Urinary bladder (tissue), 4 donors: ENCODE measurements around the gene PDE5A. TPM values are rescaled to one million over a fixed set of nuclear protein-coding genes. Genes with fewer than 3 reads are reported as not detected.

Experiments used
- DNase-seq: peaks from one replicate; pipeline ENCODE4 v3.0.0-alpha.2; 2015; ENCODE audit errors: extremely low spot score
- H3K27ac ChIP-seq: one replicate; pipeline ENCODE4 v1.5.1; 2013; ENCODE audit warnings: low read depth, mild to moderate bottlenecking, moderate library complexity
- H3K36me3 ChIP-seq: one replicate; pipeline ENCODE4 v1.6.1; 2013; ENCODE audit warnings: mild to moderate bottlenecking, moderate library complexity; ENCODE audit not compliant: insufficient read depth
- H3K4me1 ChIP-seq: one replicate; pipeline ENCODE4 v1.6.1; 2013; ENCODE audit warnings: mild to moderate bottlenecking, moderate library complexity; ENCODE audit not compliant: insufficient read depth
- H3K4me3 ChIP-seq: one replicate; pipeline ENCODE4 v1.5.1; 2013; ENCODE audit warnings: low read depth, low read length
- WGBS: extraction: QIAGEN DNeasy Blood & Tissue Kit; methylation state at CpG from one replicate; pipeline ENCODE4 v1.1.7; 2013; 5-methylcytosine and 5-hydroxymethylcytosine counted together
- polyA plus RNA-seq: library from polyadenylated mRNA; stranded (reverse); fragments of 200-250 nt; gene quantifications from one replicate; pipeline ENCODE4 v1.2.3, GENCODE V29; 2013
- total RNA-seq: library from RNA; depleted of rRNA; stranded (reverse); fragments of >200 nt; gene quantifications from one replicate; pipeline ENCODE4 v1.2.3, GENCODE V29; 2014
- donor health status: healthy with polysubstance abuse.
- donor health status: healthy.

PDE5A gene
- total and polyA plus RNA-seq, 2 donors = 22.9 to 473 TPM

- Histone ChIP-seq H3K36me3 (no peaks in the 10 kb centered on the region), H3K4me1 (no peaks in the 10 kb centered on the region), H3K27ac (no peak overlapping the region), H3K4me3 (no peak overlapping the region)
- DNase-seq = no peak
Measured at GRCh38 chr4:119589165-119589564, 39.4 kb downstream of the PDE5A start.

DNA sequence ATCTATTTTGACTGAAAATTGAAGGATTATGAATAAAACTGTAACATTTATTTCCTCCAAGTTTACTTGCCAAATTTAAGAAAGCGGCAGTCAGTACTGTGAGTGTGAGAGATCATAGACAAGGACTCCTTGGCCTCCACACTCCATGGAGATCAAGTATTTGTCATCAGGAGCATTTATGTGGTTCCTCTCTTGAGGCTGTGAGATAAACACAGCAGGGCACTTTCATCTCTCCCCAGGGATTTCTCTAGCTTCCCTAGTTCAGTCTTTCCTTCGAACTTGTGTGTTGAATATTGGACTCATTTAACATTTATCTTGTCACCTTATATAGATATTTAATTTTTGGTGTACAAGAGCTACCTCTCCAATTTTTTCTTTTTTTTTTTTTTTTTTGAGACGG lies 40.8 kb downstream of the PDE5A start:
- DNase-seq = no peak
- H3K36me3 ChIP-seq = no peaks in the 10 kb centered on the region
- 52% methylated on average over 3 of the region's 3 CpGs for WGBS
- no peak overlapping the region for H3K27ac ChIP-seq
- no peaks in the 10 kb centered on the region for H3K4me1 ChIP-seq
- no peak overlapping the region for H3K4me3 ChIP-seq

DNA sequence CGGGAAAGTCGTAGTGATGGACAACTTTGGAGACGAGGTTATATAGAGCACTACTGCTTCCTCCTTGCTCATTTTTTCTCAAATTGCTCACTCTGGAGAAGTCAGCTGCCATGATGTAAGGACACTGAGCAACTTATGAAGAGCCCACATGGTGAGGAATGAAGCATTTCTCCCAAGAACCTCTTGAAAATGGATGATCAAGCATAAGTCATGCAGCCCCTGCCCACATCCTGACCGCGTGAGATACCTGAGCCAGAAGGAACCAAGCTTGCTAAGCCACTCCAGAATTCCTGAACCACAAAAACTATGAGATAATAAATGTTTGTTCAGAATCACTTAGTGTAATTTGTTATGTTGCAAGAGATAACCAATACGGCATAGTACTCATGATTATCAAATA lies 42.8 kb downstream of the PDE5A start:
- 98% methylated on average over 6 of the region's 6 CpGs for WGBS
- H3K27ac ChIP-seq = no peak overlapping the region
- no peak overlapping the region for H3K4me3 ChIP-seq
- H3K4me1 ChIP-seq = no peaks in the 10 kb centered on the region
- no peaks in the 10 kb centered on the region for H3K36me3 ChIP-seq
- DNase-seq = no peak

GRCh38 chr4:119581190-119581873 lies 47.3 kb downstream of the PDE5A start:
- Histone ChIP-seq H3K4me3 (no peak overlapping the region), H3K36me3 (no peaks in the 10 kb centered on the region), H3K4me1 (no peaks in the 10 kb centered on the region), H3K27ac (no peak overlapping the region)
- DNase-seq = no peak
- WGBS = 82% methylated on average over 3 of the region's 3 CpGs

DNA sequence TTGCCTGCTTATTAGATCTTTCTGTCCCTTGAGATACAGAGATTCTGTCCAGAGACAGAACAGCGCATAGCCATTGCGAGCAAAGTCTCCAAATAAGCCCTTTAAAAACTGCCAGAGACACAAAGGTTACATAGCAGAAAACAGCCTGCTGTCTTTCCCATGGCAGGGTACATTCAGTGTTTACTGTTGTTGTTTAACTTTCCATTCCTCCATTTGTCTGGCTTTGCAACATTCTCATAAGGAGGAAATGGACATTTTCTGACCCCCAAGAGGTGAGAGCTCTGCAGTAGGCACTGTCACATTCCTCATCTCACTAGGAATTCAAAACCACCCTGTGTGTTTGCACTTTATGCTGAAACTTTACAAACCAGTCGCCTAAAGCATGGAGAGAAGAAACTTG lies 48.3 kb downstream of the PDE5A start:
- Histone ChIP-seq H3K27ac (no peak overlapping the region), H3K4me1 (no peaks in the 10 kb centered on the region)
- DNase-seq = no peak

GRCh38 chr4:119579823-119580222 lies 48.8 kb downstream of the PDE5A start:
- WGBS = 76% methylated on average over 5 of the region's 5 CpGs
- DNase-seq = no peak
- Histone ChIP-seq H3K4me3 (no peak overlapping the region), H3K27ac (no peak overlapping the region), H3K36me3 (no peaks in the 10 kb centered on the region), H3K4me1 (no peaks in the 10 kb centered on the region)

More for the DNA sequence above, 48.3 kb downstream of the PDE5A start:
- 65% methylated on average over 3 of the region's 3 CpGs for WGBS
- H3K4me3 ChIP-seq = no peak overlapping the region
- H3K36me3 ChIP-seq = no peaks in the 10 kb centered on the region

GRCh38 chr4:119570401-119570800 lies 58.2 kb downstream of the PDE5A start:
- Histone ChIP-seq H3K4me3 (no peak overlapping the region), H3K4me1 (no peaks in the 10 kb centered on the region), H3K27ac (no peak overlapping the region), H3K36me3 (no peaks in the 10 kb centered on the region)
- no peak for DNase-seq
- 60% methylated on average over 5 of the region's 5 CpGs for WGBS

DNA sequence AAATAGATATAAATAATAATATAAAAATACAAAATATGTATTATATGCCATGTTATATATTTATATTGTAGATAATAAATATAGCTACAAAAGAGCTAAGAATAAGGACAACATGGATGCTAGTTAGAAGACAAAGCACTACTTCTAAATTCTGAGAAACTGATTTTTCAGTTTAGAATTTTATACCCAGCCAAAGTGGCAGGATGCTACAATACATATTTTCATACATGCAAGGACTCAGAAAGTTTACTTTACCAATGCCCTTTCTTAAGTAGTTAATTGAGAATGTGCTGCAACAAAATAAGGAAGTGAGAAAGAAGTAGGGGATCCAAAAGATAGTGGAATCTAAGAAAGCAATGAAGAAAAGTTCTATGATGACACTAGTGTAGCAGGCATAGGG lies 64.5 kb downstream of the PDE5A start:
- DNase-seq = no peak
- Histone ChIP-seq H3K27ac (no peak overlapping the region), H3K4me3 (no peak overlapping the region), H3K36me3 (no peaks in the 10 kb centered on the region), H3K4me1 (no peaks in the 10 kb centered on the region)

- Histone ChIP-seq H3K36me3 (no peaks in the 10 kb centered on the region), H3K27ac (no peak overlapping the region), H3K4me1 (no peaks in the 10 kb centered on the region), H3K4me3 (no peak overlapping the region)
- peak; percentile 35 for DNase-seq
Measured at GRCh38 chr4:119559044-119559647, 69.5 kb downstream of the PDE5A start.

- Histone ChIP-seq H3K27ac (no peak overlapping the region), H3K4me3 (no peak overlapping the region), H3K36me3 (no peaks in the 10 kb centered on the region), H3K4me1 (no peaks in the 10 kb centered on the region)
- 81% methylated on average over 2 of the region's 2 CpGs for WGBS
- no peak for DNase-seq
Measured at GRCh38 chr4:119550857-119551532, 77.6 kb downstream of the PDE5A start.

- 81% methylated on average over 3 of the region's 3 CpGs for WGBS
- no peaks in the 10 kb centered on the region for H3K36me3 ChIP-seq
- H3K4me3 ChIP-seq = no peak overlapping the region
- no peak overlapping the region for H3K27ac ChIP-seq
- H3K4me1 ChIP-seq = no peaks in the 10 kb centered on the region
- no peak for DNase-seq
Measured at GRCh38 chr4:119549639-119550038, 79.0 kb downstream of the PDE5A start.

DNA sequence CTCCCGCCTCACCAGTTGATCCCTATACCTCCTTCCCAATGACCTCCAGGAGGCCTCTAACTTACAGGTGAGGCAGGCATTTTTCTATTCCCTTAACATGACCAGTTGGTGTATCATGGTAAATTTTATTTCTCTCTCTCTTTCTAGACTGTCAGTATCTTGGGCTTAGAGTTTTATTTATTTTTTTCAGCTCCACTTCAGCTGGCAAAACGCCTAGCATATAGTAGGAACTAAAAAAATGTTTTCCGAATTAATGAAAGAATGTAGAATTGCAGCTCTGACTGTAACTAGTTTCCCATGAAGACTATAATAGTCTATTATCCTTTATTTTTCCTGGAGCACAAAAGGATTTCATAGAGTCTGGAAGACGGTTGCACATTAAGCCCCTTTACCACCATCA lies 84.8 kb downstream of the PDE5A start:
- no peak for DNase-seq
- 66% methylated on average over 4 of the region's 4 CpGs for WGBS
- Histone ChIP-seq H3K27ac (no peak overlapping the region), H3K36me3 (no peaks in the 10 kb centered on the region), H3K4me1 (no peaks in the 10 kb centered on the region), H3K4me3 (no peak overlapping the region)

GRCh38 chr4:119543187-119543586 lies 85.4 kb downstream of the PDE5A start:
- Histone ChIP-seq H3K27ac (no peak overlapping the region), H3K4me1 (no peaks in the 10 kb centered on the region), H3K36me3 (no peaks in the 10 kb centered on the region), H3K4me3 (no peak overlapping the region)
- 83% methylated on average over 1 of the region's 1 CpG for WGBS
- no peak for DNase-seq

DNA sequence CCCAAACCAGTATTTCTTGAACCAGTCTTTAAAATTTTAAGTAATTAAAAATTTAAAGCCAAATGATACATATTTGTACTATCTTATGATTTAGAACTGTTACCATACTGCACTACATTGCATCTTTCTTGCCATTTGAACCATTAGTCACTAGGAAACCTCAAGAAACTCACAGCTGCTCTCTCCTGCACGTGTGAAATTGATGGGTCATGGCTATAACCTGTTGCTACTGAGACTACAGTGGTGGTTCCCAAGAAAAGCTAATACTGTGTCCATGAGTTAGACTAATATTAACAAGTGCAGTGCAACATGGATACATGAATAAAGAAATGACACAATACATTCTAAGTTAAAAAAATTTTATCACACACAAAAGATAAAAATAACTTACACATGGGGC lies 88.4 kb downstream of the PDE5A start:
- H3K36me3 ChIP-seq = no peaks in the 10 kb centered on the region
- WGBS = 69% methylated on average over 1 of the region's 1 CpG
- no peaks in the 10 kb centered on the region for H3K4me1 ChIP-seq
- no peak for DNase-seq
- no peak overlapping the region for H3K27ac ChIP-seq
- no peak overlapping the region for H3K4me3 ChIP-seq
